NCI-H2029 treated with DMSO at 0.1 percent for 48 hours (cell line): ENCODE measurements around the gene TBXAS1.
"Not testable (repeated sequence)": the region's sequence is repeated elsewhere in the genome, so short reads cannot be mapped to it uniquely, and the experiment has no call there.

Source experiments
- DNase-seq: peaks from one replicate; lab custom pipeline; 2025; lab: John Stamatoyannopoulos, UW

TBXAS1 gene

DNA sequence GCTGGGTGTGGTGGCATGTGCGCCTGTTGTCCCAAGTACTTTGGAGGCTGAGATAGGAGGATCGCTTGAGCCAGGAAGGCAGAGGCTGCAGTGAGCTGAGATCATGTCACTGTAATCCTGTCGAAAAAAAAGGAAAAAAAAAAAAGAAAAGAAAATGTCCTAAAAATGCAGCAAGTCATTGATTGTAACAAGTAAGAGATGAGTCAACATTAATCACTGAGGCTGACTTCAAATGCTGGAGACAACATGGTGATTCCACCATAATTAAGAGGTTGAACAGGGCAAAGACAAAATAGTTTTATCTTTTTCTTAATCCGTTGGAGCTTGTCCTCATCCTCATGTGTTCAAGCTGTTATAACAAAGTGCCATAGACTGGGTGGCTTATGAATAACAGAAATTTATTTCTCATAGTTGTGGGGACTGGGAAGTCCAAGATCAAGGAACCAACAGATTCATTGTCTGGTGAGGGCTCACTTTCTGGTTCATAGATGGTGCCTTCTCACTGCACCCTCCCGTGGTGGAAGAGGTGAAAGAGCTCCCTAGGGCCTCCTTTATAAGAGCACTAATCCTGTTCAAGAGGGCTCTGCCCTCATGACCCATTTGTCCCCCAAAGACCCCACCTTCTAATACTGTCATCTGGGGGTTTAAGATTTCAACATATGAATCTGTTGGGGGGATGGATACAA is 60.3 kb downstream of the TBXAS1 start:
- no peak for DNase-seq

DNA sequence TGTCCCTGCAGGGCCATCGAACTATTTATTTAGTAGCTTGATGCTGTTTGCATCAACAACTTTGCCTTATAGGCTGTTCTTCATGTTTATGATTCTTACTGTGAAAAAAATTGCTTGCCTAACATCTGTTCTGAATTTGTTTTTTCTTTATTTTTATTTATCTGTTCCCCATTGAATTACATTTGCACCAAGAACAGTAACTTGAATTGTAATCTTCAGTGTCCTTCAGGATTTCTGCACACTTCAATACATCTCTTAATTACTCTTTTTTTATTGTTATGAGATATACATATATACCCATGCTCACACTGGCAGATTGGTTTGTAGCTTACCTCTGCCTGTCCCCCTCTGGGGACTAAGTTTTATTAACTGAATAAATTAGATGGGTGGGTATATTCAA is 64.4 kb downstream of the TBXAS1 start:
- DNase-seq, result no peak

DNA sequence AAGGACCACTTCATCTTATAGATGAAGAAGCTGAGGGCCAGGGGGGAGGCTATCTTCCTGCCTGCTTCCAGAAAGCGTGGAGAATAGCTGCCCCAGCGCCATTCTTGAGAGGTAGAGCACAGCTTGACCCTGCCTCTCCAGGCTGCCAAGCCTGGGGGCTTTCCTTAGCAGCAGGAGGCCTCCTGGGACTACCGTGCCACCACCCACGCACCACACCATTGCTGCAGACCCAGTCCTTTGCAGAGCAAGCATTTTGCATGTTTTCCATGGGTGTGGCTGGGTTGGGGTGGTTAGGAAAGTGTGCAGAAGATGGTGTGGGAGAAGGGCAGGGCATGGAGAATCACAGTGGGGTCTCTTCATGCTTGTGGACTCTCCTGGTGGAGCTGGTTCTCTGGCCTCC is 64.9 kb downstream of the TBXAS1 start:
- no peak for DNase-seq

DNA sequence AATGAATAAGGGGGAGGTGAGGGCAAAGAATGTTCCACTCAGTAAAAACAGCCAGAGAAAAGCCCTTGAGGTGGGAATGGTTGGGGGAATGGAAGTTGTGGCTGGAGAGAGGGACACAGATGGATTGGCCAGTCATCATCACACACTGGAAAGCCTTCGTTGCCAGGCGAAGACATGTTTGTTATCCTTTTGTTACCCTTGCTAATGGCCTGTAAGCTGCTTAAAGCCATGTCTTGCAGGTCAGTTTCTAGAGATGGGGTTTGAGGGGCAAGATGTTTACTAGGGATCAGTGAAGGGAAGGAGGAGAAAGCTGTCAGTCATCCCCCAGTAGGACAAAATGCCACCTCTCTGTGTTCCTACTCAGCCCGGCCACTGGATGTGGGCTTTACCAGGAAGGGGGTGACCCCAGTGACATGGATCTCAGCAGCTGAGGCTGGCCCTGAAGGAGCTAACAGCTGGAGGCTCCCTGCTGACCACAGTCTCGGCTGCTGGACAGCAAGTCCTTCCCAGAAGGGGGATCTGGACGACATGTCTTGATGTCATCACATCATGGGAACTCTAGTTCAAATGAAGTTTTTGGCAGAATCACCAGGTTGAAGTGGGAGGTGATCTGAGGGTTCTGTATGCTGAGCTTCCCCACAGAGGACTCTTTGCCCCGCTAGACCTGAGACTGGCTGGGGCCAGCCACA is 66.2 kb downstream of the TBXAS1 start:
- DNase-seq, result no peak

DNA sequence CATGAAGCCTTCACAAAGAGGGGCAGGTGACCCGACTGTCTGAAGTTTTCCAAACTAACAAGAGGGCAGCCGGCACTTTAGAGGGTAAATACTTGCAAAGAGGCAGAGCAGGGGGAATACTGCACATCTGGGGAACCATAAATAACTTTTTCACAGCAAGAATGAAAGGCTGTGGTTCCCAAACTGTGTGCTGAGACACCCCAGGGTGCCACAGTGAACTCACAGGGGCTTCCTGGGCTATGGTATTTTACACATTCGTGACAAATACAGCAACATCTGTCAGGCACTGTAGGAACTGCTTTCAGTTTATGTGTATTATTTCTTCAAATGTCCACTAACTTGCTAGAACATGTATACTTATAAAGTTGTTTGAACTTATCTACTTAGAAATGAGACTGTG is 67.2 kb downstream of the TBXAS1 start:
- no peak for DNase-seq

DNA sequence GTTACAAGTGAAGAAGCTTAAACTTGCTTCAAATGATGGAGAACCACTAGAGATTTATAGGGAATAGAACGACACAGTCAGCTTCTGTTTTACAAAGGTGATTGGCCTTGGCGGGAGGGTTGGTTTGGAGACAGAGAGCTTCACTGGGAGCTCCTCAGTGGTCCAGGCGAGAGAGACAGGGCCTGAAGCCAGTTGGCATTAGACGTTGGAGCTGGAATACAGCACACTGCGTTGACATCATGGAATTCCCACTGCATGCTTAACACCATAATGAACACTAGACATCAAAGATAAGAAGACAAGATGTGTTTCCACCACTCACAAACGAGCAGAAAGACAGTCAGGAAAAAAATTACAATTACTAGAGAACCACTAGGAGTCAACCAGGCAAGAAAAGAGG is 67.8 kb downstream of the TBXAS1 start:
- no peak for DNase-seq

DNA sequence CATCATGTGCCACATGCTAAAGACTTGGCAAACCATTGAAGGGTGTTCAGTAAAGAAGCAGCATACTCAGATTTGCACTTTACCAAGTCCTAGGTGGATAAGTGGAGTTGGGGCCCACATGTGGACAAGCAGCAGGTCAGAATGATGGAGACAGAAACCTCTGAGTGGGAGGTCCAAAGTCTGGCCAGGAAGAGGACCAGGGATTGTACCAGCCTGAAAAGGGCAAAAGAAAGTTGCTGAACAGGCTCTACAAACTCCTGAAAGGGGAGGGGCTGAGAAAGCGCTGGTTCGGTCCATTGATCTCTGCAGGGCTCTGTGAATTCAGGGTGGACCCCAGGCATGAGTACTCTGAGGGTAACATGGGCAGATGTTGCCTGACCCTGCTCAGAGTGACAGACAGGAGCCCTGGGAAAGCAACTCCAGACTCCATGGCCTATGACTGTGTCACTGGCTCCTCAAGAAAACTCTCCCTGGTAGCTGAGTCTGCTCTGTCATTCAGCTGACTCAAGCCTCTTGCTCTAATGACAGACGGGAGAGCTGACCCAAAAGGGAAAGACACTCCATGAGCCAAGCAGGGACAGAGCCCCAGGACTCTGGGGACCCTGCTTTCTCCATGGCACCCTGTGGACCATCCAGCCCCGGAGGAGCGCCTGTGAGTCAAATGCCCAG is 68.5 kb downstream of the TBXAS1 start:
- DNase-seq, result no peak

DNA sequence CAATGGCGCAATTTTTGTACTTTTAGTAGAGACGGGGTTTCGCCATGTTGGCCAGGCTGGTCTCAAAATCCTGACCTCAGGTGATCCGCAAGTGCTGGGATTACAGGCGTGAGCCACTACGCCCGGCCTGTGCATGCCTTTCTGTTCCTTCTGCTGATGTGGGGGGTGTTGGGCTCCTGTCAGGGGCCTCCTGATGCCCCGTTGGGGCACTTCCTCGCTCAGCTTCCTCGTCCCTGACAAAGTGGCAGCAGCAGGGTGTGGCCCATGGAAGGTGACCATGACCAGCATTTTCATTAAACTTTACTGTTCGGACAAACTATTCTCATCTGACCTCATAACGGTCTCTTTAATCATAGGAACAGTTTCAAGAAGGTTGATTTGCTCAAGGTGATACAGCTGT is 69.4 kb downstream of the TBXAS1 start:
- DNase-seq, result no peak

DNA sequence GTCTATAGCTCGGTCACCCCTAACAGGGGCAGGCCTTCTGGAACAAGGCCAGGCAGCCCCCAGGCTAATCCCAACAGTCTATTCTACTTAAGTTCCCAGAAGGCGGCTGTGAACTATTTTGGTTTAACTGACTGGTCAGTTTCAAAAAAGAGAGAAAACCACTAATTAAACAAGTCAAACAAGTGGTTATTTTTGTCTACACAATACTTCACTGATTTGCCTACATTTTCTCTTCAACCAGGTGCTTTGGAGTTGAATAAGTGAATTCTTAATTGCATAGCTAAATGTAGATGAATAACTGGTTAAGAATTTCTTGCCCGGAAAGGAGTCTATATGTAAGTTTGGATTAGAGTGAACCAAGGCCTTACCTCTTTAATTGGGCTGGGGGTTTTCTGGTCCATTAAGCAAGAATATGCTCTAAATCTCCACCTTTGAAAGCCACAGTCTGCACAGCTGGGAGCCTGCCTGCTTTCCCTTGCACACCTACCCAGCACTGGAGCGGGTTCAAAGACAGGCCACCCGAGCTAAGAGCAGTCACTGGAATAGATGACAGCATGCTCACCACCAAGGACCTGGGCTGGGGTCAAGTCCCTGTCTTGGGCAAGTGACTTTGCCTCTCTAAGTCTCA is 70.4 kb downstream of the TBXAS1 start:
- DNase-seq, result no peak

DNA sequence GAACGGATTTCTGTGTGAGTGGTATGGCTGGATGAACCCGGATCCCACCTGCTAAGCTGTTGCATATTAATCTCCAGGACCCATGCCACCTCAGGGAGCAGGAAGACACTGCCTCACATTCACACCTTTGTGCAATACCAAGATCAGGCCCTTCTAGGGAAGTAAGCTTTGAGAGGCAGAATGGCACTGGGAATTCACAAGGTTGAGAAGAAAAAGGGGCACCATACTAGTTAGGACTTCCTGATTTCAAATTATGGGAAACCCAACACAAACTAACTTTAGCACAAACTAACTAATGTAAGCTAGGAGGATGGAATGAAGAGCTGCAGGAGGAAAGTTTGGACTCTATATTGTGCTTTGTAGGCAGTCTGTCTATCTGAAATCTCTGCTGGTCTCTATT is 71.3 kb downstream of the TBXAS1 start:
- DNase-seq, result no peak

DNA sequence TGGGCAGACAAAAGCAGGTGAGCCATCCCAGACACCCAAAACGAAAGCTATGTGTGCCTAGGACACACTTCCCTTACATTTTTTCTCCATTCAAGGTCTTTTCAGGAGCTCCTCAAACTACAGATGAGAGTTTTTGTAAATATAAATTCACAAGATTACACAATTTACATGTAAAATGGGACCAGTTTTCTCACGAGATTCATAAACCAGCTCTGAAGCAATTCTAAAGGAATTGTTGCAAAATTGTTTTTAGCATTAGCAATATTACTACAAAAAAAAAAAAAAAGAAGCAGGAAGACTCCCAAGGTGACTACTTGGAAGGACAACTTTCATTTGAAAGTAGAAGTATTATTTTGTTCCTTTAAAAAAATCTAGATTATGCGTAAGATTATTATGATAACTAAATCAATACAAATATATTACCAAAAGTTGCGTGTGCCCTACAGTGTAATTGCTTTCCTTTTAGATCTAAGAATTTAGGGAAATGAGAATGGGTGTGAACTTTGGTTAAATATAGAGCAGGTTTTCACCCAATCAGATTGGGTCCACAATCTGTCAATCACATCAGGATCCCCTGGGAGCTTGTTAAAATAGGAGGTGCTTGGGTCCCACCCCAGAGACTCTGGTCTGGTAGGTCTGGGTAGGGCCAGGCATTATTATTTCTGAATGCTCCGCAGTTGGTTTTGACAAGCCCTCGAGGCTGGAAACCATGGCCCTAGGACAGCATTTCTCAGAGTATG is 72.2 kb downstream of the TBXAS1 start:
- no peak for DNase-seq

DNA sequence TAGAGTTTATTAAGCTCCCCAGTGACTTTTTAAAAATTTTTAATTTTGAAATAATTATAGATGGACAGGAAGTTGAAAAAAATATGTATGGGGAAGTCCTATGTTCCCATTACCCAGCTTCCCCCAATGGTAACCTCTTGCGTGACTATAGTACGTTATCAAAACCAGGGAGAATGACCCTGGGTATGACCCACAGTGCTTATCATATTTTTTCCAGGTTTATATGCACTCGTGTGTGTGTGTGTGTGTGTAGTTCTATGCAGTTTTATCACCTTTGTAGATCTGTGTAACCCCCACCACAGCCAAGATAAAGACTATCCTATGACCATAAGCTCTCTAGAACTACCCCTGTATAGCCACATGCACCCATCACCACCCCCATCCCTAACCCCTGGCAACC is 72.8 kb downstream of the TBXAS1 start:
- DNase-seq, result no peak

DNA sequence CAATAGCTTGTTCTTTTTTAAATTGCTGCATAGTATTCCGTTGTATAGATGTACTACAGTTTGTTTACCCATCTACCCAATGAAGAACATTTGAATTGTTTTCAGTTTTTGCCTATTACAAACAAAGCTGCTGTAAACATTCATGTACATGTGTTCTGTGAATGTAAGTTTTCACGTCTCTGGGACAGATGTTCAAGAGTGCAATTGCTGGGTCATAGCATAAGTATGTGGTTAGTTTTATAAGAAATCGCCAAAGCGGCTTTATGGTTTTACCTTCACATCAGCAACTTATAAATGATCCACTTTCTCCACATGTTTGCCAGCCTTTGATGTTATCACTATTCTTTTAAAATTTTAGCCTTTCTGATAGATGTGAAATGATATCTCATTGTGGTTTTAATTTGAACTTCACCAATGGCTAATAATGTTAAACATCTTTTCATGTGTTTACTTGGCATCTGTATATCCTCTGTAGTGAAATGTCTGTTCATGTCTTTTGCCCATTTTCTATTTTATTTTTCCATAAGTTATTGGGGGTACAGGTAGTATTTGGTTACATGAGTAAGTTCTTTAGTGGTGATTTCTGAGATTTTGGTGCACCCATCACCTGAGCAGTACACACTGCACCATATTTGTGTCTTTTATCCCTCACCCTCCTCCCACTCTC is 73.5 kb downstream of the TBXAS1 start:
- DNase-seq, result no peak

DNA sequence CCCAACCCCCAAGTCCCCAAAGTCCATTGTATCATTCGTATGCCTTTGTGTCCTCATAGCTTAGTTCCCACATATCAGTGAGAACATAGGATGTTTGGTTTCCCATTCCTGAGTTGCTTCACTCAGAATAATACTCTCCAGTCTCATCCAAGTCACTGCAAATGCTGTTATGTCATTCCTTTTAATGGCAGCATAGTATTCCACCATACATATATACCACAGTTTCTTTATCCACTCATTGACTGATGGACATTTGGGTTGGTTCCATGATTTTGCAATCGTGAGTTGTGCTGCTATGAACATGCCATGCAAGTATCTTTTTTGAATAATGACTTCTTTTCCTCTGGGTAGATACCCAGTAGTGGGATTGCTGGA is 74.0 kb downstream of the TBXAS1 start:
- not testable (repeated sequence) for DNase-seq

DNA sequence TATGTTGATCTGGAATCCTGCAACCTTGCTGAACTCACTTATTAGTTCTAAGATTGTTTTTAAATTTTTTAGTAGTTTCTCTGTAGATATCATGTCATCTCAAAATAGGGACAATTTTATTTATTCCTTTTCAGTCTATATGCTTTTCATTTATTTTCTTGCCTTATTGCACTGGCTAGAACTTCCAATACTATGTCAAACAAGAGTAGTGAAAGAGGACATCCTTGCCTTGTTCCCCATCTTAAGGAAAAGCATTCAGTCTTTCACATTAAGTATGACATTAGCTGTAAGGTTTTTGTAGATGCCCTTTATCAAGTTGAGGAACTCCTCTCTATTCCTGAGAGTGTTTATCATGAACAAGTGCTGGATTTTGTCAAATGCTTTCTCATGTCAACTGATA is 77.8 kb downstream of the TBXAS1 start:
- DNase-seq, result no peak

DNA sequence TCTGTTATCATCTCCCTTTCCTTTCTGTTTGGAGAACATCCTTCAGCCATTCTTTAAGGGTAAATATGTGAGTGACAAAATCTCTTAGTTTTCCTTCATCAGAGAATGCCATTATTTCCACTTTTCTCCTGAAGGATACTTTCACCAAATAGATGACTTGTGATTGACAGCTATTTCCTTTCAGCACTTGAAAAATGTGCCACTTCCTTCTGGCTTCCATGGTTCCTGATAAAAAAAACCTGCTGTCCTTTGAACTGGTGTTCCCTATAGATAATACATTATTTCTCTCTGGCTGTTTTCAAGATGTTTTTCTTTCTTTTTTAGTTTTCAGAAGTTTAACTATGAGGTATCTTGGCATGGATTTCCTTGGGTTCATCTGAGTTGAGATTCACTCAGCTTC is 79.7 kb downstream of the TBXAS1 start:
- DNase-seq, result no peak

DNA sequence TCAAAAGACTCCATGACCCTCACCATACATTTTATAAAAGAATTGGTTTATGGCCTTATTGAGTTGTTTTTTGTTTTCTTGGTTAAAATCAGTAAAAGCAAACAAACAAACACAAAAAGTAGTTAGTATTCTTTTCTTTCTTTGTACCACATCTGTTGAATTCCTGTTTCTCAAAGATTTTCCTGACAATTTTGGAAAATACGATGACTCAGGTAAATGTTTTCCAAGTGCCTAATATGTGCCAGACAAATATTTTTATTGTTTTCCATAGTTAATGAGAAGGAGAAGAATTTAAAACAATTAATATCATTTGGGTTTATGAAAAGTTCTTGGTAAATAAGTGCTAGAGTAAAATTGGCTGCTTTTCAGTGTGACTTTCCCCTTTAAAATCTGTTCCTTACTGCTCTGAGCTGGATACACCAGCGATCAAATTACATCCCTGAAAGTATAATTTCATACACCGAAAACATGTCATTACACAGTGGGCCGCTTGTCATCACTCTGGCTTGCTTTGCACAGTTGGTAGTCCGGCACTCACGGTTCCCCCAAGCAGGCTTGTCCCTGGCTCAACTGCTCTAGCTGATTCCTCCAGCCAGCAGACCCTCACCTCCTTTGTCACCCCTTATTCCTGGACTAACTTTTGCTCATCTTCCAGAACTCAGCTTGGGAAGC is 80.5 kb downstream of the TBXAS1 start:
- no peak for DNase-seq

DNA sequence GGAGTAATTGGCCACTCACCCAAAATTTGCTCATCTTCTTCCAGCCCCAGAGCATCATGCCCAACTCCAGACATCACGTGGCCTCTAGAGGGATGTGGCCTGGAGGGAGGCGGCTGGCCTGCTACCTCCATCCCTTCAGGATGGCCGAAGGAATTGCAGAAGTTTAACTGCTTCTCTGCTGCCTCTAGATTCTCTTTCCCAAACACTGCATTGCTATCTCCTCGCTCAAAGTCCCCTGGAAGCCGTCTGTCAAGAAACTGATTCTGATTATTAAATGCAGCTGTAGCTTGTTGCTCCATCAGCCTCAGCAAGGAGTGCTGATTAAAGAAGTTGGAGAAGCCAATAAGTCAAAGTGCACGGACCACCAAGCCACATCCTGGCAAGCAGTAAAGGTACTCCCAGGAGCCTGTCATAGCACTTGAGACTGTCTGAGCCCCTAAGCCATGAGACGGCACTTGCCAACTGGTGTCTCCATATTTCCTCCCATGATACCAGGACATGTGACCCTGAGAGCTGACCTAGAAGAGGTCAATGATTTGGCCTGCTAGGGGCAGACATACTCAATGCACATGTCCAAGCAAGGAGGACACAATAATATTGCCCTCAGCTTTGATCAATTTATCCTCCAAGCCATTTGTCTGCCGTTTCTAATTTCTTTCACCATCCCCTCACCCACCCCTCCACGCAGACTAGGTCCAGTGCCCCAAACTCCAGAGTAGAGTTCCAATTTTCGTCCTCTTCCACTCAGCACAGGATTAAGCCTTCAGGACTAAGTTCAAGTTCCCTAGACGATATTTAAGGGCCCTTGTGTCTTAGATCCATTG is 84.2 kb downstream of the TBXAS1 start:
- no peak for DNase-seq

DNA sequence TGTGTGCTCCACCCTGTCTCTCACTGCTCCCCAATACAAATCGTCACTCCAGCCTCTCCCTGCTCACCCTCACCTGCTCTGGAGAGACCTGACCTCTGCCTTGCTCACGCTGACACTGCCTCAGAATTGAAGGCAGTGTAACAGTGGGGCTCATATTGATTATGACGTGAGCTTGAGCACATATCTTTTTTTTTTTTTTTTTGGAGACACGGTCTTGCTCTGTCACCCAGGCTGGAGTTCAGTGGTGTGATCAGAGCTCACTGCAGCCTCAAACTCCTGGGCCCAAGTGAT is 84.7 kb downstream of the TBXAS1 start:
- no peak for DNase-seq
